Mammary epithelial cell (primary cell): Measurements from ENCODE around the gene STARD13.

Experiments
- EZH2 ChIP-seq: IDR thresholded peaks from 2 replicates; pipeline ENCODE4 v1.6.1; 2012; ENCODE audit warnings: low read length, inconsistent platforms, borderline replicate concordance
- TF ChIP-seq, protein P1 (sequence below), 2 donors: IDR thresholded peaks in 1 of 2; conservative IDR thresholded peaks in 1 of 2; 2 replicates each; pipeline ENCODE4 v1.5.1; 2011 to 2012; ENCODE audit warnings: inconsistent platforms in 2 of 2, low read length in 2 of 2, mild to moderate bottlenecking in 2 of 2, control low read depth in 1 of 2, low read depth in 1 of 2; ENCODE audit not compliant: insufficient read depth in 1 of 2; ENCODE audit errors: extremely low read depth in 1 of 2

DNA sequence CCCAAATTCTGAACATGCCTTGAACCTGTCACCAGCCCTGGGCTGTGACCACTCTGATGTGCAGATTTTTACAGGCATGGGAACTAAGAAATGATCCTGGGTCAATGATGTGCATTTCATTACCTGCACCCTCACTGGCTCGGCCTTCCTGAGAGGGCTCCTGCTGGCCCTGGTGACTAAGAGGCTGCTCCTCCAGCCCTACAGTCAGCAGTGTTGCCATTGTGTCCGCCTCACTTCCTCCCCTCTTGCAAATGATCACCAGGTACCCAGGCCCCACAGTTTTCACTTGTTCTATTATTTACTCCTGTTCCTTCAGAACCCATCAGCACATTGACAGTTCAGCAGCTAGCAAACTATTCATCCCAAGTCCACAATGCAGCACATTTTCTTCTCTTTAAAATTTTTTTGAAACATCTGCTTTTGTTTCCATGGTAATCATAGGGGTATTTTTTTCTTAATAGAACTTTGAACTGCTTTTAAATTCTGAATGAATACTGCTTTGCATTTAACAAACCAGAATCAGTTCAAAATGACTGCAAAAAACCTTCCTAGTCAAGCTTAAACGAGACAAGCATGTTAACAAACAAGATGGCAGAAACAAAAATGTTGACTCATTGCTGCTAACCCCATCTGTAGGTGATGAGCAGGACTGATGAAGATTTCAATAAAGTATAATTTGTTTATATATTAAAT lies 29.3 kb downstream of the STARD13 start:
- TF ChIP-seq, protein P1, sequence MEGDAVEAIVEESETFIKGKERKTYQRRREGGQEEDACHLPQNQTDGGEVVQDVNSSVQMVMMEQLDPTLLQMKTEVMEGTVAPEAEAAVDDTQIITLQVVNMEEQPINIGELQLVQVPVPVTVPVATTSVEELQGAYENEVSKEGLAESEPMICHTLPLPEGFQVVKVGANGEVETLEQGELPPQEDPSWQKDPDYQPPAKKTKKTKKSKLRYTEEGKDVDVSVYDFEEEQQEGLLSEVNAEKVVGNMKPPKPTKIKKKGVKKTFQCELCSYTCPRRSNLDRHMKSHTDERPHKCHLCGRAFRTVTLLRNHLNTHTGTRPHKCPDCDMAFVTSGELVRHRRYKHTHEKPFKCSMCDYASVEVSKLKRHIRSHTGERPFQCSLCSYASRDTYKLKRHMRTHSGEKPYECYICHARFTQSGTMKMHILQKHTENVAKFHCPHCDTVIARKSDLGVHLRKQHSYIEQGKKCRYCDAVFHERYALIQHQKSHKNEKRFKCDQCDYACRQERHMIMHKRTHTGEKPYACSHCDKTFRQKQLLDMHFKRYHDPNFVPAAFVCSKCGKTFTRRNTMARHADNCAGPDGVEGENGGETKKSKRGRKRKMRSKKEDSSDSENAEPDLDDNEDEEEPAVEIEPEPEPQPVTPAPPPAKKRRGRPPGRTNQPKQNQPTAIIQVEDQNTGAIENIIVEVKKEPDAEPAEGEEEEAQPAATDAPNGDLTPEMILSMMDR (conservative IDR thresholded peaks at IDR 0.05 in 1 of 2, IDR thresholded peaks at IDR 0.05 in 1 of 2; ENCODE audit: extremely low read depth in 1 of 2, insufficient read depth in 1 of 2, low read depth in 1 of 2, low read length in 2 of 2), result no peak
- no peak for TF ChIP-seq EZH2
